Right lobe of liver (tissue), 4 donors: ENCODE data around the gene CYP2R1.

ENCODE experiments used
- POLR2A ChIP-seq: fragments of 450-650 bp; IDR thresholded peaks from one replicate; pipeline ENCODE4 v1.6.1; 2017; ENCODE audit warnings: antibody characterized with exemption, mild to moderate bottlenecking
- TF ChIP-seq, protein P1 (sequence below), 4 donors: fragments of 200-600 bp in 3 of 4; fragments of 450-650 bp in 1 of 4; IDR thresholded peaks; one replicate each; pipeline versions ENCODE4 v1.5.1 to v1.8.0; 2016 to 2022; ENCODE audit warnings: antibody characterized with exemption in 4 of 4, mild to moderate bottlenecking in 2 of 4
- donor health status: DM: no; HTN: no; CAD: no.
- donor health status: DM: no; HTN: no; CAD: no.
- donor health status: DM: no; HTN: yes; CAD: no.

DNA sequence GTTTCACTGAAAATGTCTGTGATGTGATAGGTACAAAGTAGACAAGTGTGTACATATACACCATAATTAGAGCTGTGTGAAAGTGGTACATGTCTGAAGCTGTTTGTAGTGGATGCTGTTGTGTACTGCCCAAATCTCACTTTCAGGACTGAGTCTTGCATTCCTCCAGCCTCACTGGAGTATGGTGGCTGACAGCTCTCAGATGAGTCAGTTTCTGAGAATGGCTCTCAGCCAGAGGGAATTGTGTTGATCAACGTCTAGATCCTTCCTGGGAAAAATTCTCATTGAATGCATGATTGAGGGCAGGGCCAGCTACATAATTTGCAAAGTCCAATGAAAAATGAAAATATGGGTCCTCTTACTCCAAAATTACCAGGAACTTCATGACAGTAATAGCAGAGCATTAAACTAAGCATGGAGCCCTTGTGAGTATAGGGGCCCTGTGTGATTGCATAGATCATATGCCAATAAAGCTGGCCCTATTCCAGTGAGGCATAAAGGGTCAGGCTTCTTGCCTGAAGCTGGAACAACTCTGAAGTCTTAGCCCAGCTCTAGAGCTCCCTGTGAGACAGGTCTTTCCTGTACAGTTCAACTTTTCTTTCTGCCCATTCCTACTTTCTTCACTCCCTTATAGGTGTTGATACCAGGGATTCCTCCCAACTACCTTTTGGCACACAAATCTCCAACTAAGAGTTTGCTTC lies 10.8 kb upstream of the CYP2R1 start:
- TF ChIP-seq, protein P1, sequence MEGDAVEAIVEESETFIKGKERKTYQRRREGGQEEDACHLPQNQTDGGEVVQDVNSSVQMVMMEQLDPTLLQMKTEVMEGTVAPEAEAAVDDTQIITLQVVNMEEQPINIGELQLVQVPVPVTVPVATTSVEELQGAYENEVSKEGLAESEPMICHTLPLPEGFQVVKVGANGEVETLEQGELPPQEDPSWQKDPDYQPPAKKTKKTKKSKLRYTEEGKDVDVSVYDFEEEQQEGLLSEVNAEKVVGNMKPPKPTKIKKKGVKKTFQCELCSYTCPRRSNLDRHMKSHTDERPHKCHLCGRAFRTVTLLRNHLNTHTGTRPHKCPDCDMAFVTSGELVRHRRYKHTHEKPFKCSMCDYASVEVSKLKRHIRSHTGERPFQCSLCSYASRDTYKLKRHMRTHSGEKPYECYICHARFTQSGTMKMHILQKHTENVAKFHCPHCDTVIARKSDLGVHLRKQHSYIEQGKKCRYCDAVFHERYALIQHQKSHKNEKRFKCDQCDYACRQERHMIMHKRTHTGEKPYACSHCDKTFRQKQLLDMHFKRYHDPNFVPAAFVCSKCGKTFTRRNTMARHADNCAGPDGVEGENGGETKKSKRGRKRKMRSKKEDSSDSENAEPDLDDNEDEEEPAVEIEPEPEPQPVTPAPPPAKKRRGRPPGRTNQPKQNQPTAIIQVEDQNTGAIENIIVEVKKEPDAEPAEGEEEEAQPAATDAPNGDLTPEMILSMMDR (IDR thresholded peaks at IDR 0.05) = no peak
- no peak for TF ChIP-seq POLR2A
